Measurements from ENCODE around the gene KRT7. TPM values are rescaled to one million over a fixed set of nuclear protein-coding genes. Genes with fewer than 3 reads are reported as not detected.
A peak's percentile ranks its signal among the peaks of the same experiment; 100 is the strongest.
"Not testable (repeated sequence)": the region's sequence is repeated elsewhere in the genome, so short reads cannot be mapped to it uniquely, and the experiment has no call there.

Gene KRT7
- total RNA-seq, 4 donors from 2014 or later = 95.8 to 176 (median 123) TPM

GRCh38 chr12:52248541-52249461 is 15.8 kb downstream of the KRT7 start:
- H3K36me3 ChIP-seq = no peaks in the 10 kb centered on the region
- peak; percentile 59 to 74 for DNase-seq (ENCODE audit: low spot score in 2 of 2)
- H3K27ac ChIP-seq = no peak overlapping the region
- H3K4me3 ChIP-seq = no peak overlapping the region
- H3K4me1 ChIP-seq = peaks cover 22% of the 10 kb centered on the region
- 82% methylated on average over 10 of the region's 18 CpGs for whole genome bisulfite sequencing
- H3K27me3 ChIP-seq = peaks cover 22% of the 10 kb centered on the region
- TF ChIP-seq EP300 (IDR thresholded peaks at IDR 0.05) = no peak
- TF ChIP-seq POLR2AphosphoS5 (IDR thresholded peaks at IDR 0.05) = no peak
- TF ChIP-seq CTCF (IDR thresholded peaks at IDR 0.05) = no peak
- no peak for TF ChIP-seq POLR2A (IDR thresholded peaks at IDR 0.05)
- H3K9me3 ChIP-seq = no peaks in the 10 kb centered on the region

GRCh38 chr12:52249511-52250047 is 16.5 kb downstream of the KRT7 start:
- no peak for TF ChIP-seq EP300 (IDR thresholded peaks at IDR 0.05)
- TF ChIP-seq CTCF (IDR thresholded peaks at IDR 0.05) = no peak
- TF ChIP-seq POLR2AphosphoS5 (IDR thresholded peaks at IDR 0.05) = no peak
- TF ChIP-seq POLR2A (IDR thresholded peaks at IDR 0.05) = no peak
- Histone ChIP-seq H3K27ac (no peak overlapping the region), H3K36me3 (no peaks in the 10 kb centered on the region), H3K27me3 (peaks cover 23% of the 10 kb centered on the region), H3K9me3 (no peaks in the 10 kb centered on the region), H3K4me1 (peaks cover 14% of the 10 kb centered on the region), H3K4me3 (no peak overlapping the region)
- 78% methylated on average over 1 of the region's 2 CpGs for WGBS
- DNase-seq (ENCODE audit: low spot score in 2 of 2) = no peak

- peak in 1 of 2 donors; percentile 53 for DNase-seq (ENCODE audit: low spot score in 2 of 2)
- Histone ChIP-seq H3K27ac (no peak overlapping the region), H3K9me3 (no peaks in the 10 kb centered on the region), H3K36me3 (no peaks in the 10 kb centered on the region), H3K27me3 (peaks cover 29% of the 10 kb centered on the region), H3K4me3 (no peak overlapping the region), H3K4me1 (peaks cover 7% of the 10 kb centered on the region)
- TF ChIP-seq POLR2AphosphoS5 (IDR thresholded peaks at IDR 0.05) = no peak
- no peak for TF ChIP-seq CTCF (IDR thresholded peaks at IDR 0.05)
- no peak for TF ChIP-seq EP300 (IDR thresholded peaks at IDR 0.05)
- no peak for TF ChIP-seq POLR2A (IDR thresholded peaks at IDR 0.05)
- 62% methylated on average over 26 of the region's 52 CpGs for WGBS
These were observed 17.3 kb downstream of the KRT7 start for GRCh38 chr12:52250048-52250990.

- TF ChIP-seq POLR2A (IDR thresholded peaks at IDR 0.05) = no peak
- TF ChIP-seq CTCF (IDR thresholded peaks at IDR 0.05) = no peak
- TF ChIP-seq POLR2AphosphoS5 (IDR thresholded peaks at IDR 0.05) = no peak
- no peak for TF ChIP-seq EP300 (IDR thresholded peaks at IDR 0.05)
- Histone ChIP-seq H3K36me3 (no peaks in the 10 kb centered on the region), H3K4me1 (peaks cover 5% of the 10 kb centered on the region), H3K9me3 (no peaks in the 10 kb centered on the region), H3K27ac (no peak overlapping the region), H3K4me3 (no peak overlapping the region), H3K27me3 (peaks cover 35% of the 10 kb centered on the region)
- 74% methylated on average over 9 of the region's 9 CpGs for WGBS
- peak in 1 of 2 donors; percentile 2 for DNase-seq (ENCODE audit: low spot score in 2 of 2)
These were observed 18.5 kb downstream of the KRT7 start for GRCh38 chr12:52251367-52252051.

GRCh38 chr12:52252175-52252615 is 19.2 kb downstream of the KRT7 start:
- H3K4me1 ChIP-seq, H3K9me3 ChIP-seq, H3K4me3 ChIP-seq, H3K27ac ChIP-seq, H3K36me3 ChIP-seq: not testable (repeated sequence)
- DNase-seq (ENCODE audit: low spot score in 2 of 2) = peak in 1 of 2 donors; percentile 49
- no CpG with 5 or more reads among the region's 8 CpGs for WGBS
- H3K27me3 ChIP-seq = peaks cover 41% of the 10 kb centered on the region

Data from suprapubic skin (tissue), 4 donors.